ENCODE results near the gene MRGPRX4. TPM values are rescaled to one million over a fixed set of nuclear protein-coding genes. Genes with fewer than 3 reads are reported as not detected.

MRGPRX4 gene
- total RNA-seq, 4 donors from 2014 or later: not detected

DNA sequence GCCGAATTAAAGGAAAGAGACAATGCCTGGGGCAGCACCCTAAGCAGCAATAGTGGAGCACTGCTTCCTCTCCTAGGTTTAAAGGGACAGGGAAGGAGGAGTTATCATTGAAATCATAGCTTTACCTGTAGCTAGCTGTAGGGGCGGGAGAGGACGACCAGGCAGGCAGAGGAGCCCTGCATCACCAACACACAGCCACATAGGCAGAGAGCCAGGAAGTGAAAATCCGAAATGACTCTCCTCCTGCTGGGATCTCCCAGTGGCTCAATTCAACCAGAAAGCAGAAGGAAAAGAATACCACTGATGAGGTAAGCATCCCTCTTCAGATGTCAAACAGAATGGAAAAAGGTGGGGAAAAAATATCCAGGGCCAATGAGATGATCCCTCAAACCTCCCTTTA, 20.4 kb downstream of the MRGPRX4 start:
- TF ChIP-seq, protein P1, sequence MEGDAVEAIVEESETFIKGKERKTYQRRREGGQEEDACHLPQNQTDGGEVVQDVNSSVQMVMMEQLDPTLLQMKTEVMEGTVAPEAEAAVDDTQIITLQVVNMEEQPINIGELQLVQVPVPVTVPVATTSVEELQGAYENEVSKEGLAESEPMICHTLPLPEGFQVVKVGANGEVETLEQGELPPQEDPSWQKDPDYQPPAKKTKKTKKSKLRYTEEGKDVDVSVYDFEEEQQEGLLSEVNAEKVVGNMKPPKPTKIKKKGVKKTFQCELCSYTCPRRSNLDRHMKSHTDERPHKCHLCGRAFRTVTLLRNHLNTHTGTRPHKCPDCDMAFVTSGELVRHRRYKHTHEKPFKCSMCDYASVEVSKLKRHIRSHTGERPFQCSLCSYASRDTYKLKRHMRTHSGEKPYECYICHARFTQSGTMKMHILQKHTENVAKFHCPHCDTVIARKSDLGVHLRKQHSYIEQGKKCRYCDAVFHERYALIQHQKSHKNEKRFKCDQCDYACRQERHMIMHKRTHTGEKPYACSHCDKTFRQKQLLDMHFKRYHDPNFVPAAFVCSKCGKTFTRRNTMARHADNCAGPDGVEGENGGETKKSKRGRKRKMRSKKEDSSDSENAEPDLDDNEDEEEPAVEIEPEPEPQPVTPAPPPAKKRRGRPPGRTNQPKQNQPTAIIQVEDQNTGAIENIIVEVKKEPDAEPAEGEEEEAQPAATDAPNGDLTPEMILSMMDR (IDR thresholded peaks at IDR 0.05; ENCODE audit: low read depth): no peak

DNA sequence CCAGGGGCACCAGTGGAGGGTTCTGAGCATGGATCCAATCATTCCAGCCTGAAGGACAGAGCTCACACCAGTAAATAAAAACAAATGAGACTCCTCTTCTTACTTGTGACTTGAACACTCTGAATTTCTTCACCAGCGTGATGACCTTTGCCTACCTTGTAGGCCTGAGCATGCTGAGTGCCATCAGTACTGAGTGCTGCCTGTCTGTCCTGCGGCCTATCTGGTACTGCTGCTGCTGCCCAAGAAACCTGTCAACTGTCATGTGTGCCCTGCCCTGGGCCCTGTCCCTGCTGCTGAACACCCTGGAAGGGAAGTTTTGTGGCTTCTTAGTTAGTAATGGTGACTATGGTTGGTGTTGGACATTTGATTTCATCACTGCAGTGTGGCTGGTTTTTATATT, 23.9 kb downstream of the MRGPRX4 start:
- TF ChIP-seq, protein P1 (IDR thresholded peaks at IDR 0.05; ENCODE audit: low read depth): no peak

DNA sequence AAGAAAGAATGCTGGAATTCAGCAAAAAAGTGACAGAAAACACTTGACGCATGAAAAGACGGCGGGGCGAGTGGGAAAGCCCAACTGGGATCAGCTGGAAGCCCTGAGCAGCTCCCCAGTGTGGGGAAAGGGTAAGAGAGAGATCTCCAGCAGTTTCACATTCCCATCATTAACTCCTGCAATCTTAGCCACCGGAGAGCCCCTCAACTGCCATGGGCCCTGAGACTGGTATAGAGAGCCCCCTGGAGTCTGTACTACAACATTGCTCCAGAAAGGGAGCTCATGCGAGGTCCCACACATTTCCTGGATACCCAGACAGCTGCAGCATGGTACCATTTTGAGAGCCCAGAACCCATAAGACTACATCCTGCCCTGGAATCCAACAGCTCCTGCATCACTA, 31.1 kb downstream of the MRGPRX4 start:
- TF ChIP-seq, protein P1 (IDR thresholded peaks at IDR 0.05; ENCODE audit: low read depth): no peak

DNA sequence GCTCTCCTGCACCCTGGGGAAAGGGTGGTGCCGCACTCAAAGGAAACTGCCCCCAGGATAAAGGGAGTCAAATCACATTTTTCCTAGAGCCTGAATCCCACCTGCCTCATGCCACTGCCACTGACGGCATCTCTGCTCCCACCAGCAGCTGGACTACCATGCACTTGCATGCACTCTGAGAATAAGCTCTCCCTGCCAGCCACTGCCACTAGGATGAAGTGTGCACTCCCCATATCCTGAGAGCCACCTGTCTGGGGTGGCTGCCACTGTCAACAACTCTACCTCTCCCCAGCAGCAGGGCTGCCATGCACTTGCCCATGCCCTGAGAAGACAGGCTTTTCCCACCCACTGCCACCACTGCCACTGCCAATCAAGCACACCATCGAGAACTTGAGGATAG, 31.6 kb downstream of the MRGPRX4 start:
- TF ChIP-seq, protein P1 (IDR thresholded peaks at IDR 0.05; ENCODE audit: low read depth): no peak

DNA sequence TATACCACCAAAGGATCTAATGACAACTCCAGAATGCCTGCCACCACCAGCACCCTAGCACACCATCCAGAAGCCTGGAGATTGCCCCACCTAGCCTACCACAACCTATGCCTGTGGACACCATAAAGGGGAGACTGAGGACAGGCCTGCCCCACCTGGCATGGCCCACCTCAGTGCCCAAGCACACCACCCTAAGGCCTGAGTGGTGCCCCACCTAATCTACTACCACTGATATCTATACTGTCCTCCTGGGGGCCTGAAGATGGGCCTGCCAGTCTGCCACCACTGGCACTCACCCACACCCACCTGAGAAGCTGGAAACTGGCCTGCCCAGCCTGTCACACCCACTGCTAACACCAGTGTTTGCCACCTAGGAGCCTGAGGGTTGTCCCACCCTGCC, 32.1 kb downstream of the MRGPRX4 start:
- TF ChIP-seq, protein P1 (IDR thresholded peaks at IDR 0.05; ENCODE audit: low read depth): no peak

DNA sequence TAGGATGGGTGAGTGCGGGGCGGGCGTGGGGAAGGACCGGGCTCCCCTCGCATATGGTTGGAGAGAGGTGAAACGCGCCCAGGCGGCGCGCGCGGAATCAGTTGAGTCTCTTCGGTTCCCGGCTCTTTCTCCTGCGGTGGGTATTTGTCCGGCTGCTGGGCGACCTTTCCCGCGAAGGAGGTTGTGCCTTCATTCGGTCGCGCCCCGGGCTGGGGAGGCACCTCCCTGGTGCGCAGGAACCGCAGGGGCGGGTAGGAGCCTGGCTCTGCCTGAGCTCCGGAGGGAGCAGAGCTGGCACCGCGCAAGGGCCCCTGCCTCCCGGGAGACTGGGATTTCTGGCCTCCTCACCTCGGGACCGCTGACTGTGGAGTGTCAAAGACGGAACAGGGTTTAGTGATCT, 36.4 kb downstream of the MRGPRX4 start:
- TF ChIP-seq, protein P1 (IDR thresholded peaks at IDR 0.05; ENCODE audit: low read depth): no peak

DNA sequence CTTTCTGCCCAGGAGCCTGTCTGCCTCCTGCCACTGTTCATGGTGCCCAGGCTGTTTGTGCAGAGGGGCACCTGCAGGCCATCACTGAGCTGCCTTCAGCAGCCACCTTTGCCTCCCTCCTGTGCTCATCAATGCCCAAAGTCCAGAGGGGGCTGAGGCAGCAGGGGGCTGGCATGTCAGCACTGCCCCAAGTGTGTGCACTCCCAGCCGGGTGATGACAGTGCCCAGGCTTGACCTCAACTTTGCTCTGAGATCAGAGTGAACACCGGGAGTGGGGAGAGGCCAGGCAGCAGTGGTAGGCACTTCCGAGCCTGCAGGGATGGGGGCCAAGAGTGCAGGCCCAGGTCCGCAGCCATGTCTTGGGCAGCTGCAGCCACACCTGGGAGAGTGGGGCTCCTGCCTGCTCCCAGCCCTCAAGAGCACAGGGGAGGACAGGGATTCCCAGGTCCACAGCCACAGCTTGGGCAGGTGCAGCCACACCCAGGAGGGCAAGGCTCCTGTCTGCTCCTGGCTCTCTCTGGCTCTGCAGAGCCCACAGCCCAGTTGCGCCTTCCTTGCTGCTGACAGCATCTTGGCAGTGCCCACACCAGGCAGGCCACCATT, 48.7 kb downstream of the MRGPRX4 start:
- TF ChIP-seq, protein P1 (IDR thresholded peaks at IDR 0.05; ENCODE audit: low read depth): no peak
